22Rv1 (cell line): ENCODE measurements around the gene CELF4.

Experiments used
- H3K27ac ChIP-seq: fragments of 450-650 bp; 2 replicates; pipeline ENCODE4 v1.5.1; 2017
- CTCF ChIP-seq: fragments of 450-650 bp; IDR thresholded peaks from 2 replicates; pipeline ENCODE4 v1.5.1; 2017; ENCODE audit warnings: mild to moderate bottlenecking
- ZFX ChIP-seq: fragments of 450-650 bp; IDR thresholded peaks from 2 replicates; pipeline ENCODE4 v1.6.1; 2017; ENCODE audit warnings: antibody characterized with exemption, borderline replicate concordance

Gene CELF4

GRCh38 chr18:37405772-37406171 is 159.8 kb downstream of the CELF4 start:
- no peak for TF ChIP-seq CTCF
- no peak for TF ChIP-seq ZFX
- H3K27ac ChIP-seq = no peak overlapping the region

GRCh38 chr18:37405229-37405628 is 160.4 kb downstream of the CELF4 start:
- no peak overlapping the region for H3K27ac ChIP-seq
- TF ChIP-seq CTCF = no peak
- no peak for TF ChIP-seq ZFX

- TF ChIP-seq CTCF (no peak), ZFX (no peak)
- no peak overlapping the region for H3K27ac ChIP-seq
Measured at GRCh38 chr18:37403788-37404187, 161.8 kb downstream of the CELF4 start.

- TF ChIP-seq CTCF = no peak
- no peak overlapping the region for H3K27ac ChIP-seq
Measured at GRCh38 chr18:37403100-37403781, 162.4 kb downstream of the CELF4 start.

GRCh38 chr18:37402735-37403099 is 162.9 kb downstream of the CELF4 start:
- TF ChIP-seq ZFX = no peak
- TF ChIP-seq CTCF = no peak
- no peak overlapping the region for H3K27ac ChIP-seq

GRCh38 chr18:37400802-37401201 is 164.8 kb downstream of the CELF4 start:
- TF ChIP-seq ZFX (no peak), CTCF (no peak)
- no peak overlapping the region for H3K27ac ChIP-seq

GRCh38 chr18:37398248-37398920 is 167.2 kb downstream of the CELF4 start:
- TF ChIP-seq CTCF = no peak
- no peak for TF ChIP-seq ZFX
- H3K27ac ChIP-seq = no peak overlapping the region
